B cell (primary cell): ENCODE data around the gene DLX1.

ENCODE experiments used
- CTCF ChIP-seq: fragments of 200-600 bp; IDR thresholded peaks from one replicate; pipeline ENCODE4 v1.8.0; 2022; ENCODE audit warnings: antibody characterized with exemption, mild to moderate bottlenecking
- EZH2 ChIP-seq: IDR thresholded peaks from 2 replicates; pipeline ENCODE4 v1.6.1; 2012; ENCODE audit warnings: borderline replicate concordance, low read depth, mild to moderate bottlenecking, moderate library complexity, low read length; ENCODE audit not compliant: insufficient read depth, poor library complexity, severe bottlenecking

GRCh38 chr2:172088245-172089004 lies 3.1 kb downstream of the DLX1 start:
- TF ChIP-seq CTCF: no peak
- no peak for TF ChIP-seq EZH2
